A549 (cell line): ENCODE results near the gene RAB3C.

Experiments
- BHLHE40 ChIP-seq: IDR thresholded peaks from 2 replicates; pipeline ENCODE4 v1.6.1; 2012; ENCODE audit warnings: low read depth, low read length, inconsistent platforms
- CBX2 ChIP-seq: fragments of 200-600 bp; sonication (generic); IDR thresholded peaks from 2 replicates; pipeline ENCODE4 v1.6.1; 2016; ENCODE audit warnings: low read depth, mild to moderate bottlenecking, borderline replicate concordance
- HDAC2 ChIP-seq: fragments of 200-600 bp; sonication (generic); IDR thresholded peaks from 2 replicates; pipeline ENCODE4 v1.6.1; 2016
- JUN ChIP-seq, 2 experiments: fragments of >200 bp; sonication (Bioruptor Twin); formaldehyde crosslinking; IDR thresholded peaks; 2 replicates in 1 of 2; 3 replicates in 1 of 2; pipeline ENCODE4 v1.6.1; 2016 to 2017
- MAFK ChIP-seq: fragments of 450-650 bp; IDR thresholded peaks from 2 replicates; pipeline ENCODE4 v1.6.1; 2014; ENCODE audit not compliant: partially characterized antibody
- RCOR1 ChIP-seq: fragments of 150-350 bp; IDR thresholded peaks from 2 replicates; pipeline ENCODE4 v1.6.1; 2014; ENCODE audit warnings: antibody characterized with exemption, low read length, low read depth
- TF ChIP-seq, protein P1 (sequence below): fragments of >200 bp; sonication (Bioruptor Twin); formaldehyde crosslinking; IDR thresholded peaks from 3 replicates; pipeline ENCODE4 v1.5.1; 2016
- TF ChIP-seq, protein P2 (sequence below): IDR thresholded peaks from 2 replicates; pipeline ENCODE4 v1.6.1; 2012
- TF ChIP-seq, protein P3 (sequence below): fragments of 200-600 bp; sonication (generic); IDR thresholded peaks from 2 replicates; pipeline ENCODE4 v1.6.1; 2016; ENCODE audit warnings: antibody characterized with exemption, mild to moderate bottlenecking, moderate library complexity

DNA sequence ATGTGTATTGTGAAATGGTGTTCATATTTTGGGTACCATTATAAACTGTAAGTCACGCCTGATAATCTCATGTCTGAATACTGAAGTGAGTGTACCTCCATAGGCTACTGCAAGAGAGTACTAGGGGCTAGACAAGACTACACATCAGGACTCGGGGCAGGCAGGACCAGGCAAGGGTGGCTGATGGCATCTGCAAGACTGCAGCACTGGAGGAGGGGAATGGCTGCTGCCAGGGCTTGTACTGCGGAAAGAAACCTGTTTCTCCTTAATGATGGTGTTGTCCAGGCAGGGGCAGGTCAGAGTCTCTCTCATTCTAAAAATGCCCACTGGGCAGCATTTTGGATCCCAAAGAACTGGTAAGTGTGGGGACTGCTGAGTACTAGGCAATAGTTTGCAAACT is 172.5 kb downstream of the RAB3C start:
- TF ChIP-seq, protein P1, sequence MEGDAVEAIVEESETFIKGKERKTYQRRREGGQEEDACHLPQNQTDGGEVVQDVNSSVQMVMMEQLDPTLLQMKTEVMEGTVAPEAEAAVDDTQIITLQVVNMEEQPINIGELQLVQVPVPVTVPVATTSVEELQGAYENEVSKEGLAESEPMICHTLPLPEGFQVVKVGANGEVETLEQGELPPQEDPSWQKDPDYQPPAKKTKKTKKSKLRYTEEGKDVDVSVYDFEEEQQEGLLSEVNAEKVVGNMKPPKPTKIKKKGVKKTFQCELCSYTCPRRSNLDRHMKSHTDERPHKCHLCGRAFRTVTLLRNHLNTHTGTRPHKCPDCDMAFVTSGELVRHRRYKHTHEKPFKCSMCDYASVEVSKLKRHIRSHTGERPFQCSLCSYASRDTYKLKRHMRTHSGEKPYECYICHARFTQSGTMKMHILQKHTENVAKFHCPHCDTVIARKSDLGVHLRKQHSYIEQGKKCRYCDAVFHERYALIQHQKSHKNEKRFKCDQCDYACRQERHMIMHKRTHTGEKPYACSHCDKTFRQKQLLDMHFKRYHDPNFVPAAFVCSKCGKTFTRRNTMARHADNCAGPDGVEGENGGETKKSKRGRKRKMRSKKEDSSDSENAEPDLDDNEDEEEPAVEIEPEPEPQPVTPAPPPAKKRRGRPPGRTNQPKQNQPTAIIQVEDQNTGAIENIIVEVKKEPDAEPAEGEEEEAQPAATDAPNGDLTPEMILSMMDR, result no peak
- TF ChIP-seq JUN (IDR thresholded peaks at IDR 0.05), result no peak
- TF ChIP-seq MAFK, result no peak
- TF ChIP-seq, protein P2, sequence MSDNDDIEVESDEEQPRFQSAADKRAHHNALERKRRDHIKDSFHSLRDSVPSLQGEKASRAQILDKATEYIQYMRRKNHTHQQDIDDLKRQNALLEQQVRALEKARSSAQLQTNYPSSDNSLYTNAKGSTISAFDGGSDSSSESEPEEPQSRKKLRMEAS, result no peak
- no peak for TF ChIP-seq CBX2
- no peak for TF ChIP-seq HDAC2
- no peak for TF ChIP-seq BHLHE40
- TF ChIP-seq, protein P3, sequence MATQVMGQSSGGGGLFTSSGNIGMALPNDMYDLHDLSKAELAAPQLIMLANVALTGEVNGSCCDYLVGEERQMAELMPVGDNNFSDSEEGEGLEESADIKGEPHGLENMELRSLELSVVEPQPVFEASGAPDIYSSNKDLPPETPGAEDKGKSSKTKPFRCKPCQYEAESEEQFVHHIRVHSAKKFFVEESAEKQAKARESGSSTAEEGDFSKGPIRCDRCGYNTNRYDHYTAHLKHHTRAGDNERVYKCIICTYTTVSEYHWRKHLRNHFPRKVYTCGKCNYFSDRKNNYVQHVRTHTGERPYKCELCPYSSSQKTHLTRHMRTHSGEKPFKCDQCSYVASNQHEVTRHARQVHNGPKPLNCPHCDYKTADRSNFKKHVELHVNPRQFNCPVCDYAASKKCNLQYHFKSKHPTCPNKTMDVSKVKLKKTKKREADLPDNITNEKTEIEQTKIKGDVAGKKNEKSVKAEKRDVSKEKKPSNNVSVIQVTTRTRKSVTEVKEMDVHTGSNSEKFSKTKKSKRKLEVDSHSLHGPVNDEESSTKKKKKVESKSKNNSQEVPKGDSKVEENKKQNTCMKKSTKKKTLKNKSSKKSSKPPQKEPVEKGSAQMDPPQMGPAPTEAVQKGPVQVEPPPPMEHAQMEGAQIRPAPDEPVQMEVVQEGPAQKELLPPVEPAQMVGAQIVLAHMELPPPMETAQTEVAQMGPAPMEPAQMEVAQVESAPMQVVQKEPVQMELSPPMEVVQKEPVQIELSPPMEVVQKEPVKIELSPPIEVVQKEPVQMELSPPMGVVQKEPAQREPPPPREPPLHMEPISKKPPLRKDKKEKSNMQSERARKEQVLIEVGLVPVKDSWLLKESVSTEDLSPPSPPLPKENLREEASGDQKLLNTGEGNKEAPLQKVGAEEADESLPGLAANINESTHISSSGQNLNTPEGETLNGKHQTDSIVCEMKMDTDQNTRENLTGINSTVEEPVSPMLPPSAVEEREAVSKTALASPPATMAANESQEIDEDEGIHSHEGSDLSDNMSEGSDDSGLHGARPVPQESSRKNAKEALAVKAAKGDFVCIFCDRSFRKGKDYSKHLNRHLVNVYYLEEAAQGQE, result no peak
- TF ChIP-seq RCOR1, result no peak
